22Rv1 (cell line): Measurements from ENCODE around the gene ANTXR1.

Experiments
- CTCF ChIP-seq: fragments of 450-650 bp; IDR thresholded peaks from 2 replicates; pipeline ENCODE4 v1.5.1; 2017; ENCODE audit warnings: mild to moderate bottlenecking
- ZFX ChIP-seq: fragments of 450-650 bp; IDR thresholded peaks from 2 replicates; pipeline ENCODE4 v1.6.1; 2017; ENCODE audit warnings: antibody characterized with exemption, borderline replicate concordance

GRCh38 chr2:69211048-69211447 lies 198.1 kb downstream of the ANTXR1 start:
- TF ChIP-seq CTCF (no peak), ZFX (no peak)
